ENCODE measurements around the gene ACADSB. TPM values are rescaled to one million over a fixed set of nuclear protein-coding genes. Genes with fewer than 3 reads are reported as not detected.
A peak's percentile ranks its signal among the peaks of the same experiment; 100 is the strongest.

Gene ACADSB
- total RNA-seq, 1 experiment from 2014 or later: 10.9 TPM

DNA sequence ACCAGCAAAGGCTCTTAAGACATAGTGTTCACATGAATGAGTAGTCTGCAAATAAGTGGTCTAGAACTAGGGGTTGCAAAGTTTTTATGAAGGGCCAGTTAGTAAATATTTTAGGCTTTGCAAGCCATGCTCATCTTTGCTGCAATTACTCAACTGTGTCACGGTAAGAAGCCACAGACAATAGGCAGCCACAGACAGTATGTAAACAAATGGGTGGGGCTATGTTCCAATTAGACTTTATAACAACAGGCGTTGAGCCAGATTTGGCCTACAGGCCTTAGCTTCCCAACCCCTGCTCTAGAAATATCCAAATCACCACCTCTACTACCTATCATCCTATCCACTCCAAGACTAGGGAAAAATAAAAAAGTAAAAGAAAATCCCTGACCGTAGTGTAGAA, 9.5 kb upstream of the ACADSB start:
- in situ Hi-C loops (cut with HindIII; ENCODE audit: low sequenced_read_pairs): no loop called here
- DNase-seq (ENCODE audit: low spot score): no peak

DNA sequence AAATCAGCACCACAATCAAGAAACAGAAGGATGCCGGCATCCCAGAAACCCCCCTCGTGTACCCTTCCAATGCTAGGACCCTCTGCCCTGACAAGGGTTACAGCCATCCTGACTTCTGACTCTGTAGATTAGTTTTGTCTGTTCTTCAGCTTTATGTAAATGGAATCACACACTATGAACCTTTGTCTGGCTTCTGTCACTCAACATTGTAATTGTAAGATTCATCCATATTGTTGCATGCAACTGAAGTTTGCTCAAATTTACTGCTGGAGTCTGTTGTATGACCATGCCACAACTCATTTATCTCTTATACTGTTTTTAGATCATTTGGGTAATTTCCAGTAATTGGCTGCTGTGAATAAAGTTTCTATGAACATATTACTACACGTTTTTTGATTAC, 8.7 kb upstream of the ACADSB start:
- in situ Hi-C loops (cut with HindIII; ENCODE audit: low sequenced_read_pairs): no loop called here
- DNase-seq (ENCODE audit: low spot score): no peak

GRCh38 chr10:123001370-123001769, 7.4 kb upstream of the ACADSB start:
- in situ Hi-C loops (cut with HindIII; ENCODE audit: low sequenced_read_pairs): no loop called here
- DNase-seq (ENCODE audit: low spot score): no peak

GRCh38 chr10:123004298-123004697, 4.5 kb upstream of the ACADSB start:
- DNase-seq (ENCODE audit: low spot score): no peak
- in situ Hi-C loops (cut with HindIII; ENCODE audit: low sequenced_read_pairs): no loop called here

GRCh38 chr10:123007558-123008354, 1.1 kb upstream of the ACADSB start:
- DNase-seq (ENCODE audit: low spot score): peak; percentile 66
- in situ Hi-C loops (cut with HindIII; ENCODE audit: low sequenced_read_pairs): no loop called here

- in situ Hi-C loops (cut with HindIII; ENCODE audit: low sequenced_read_pairs): no loop called here
- DNase-seq (ENCODE audit: low spot score): peak; percentile 41
These were observed 457 bp downstream of the ACADSB start for GRCh38 chr10:123009105-123009820.

- in situ Hi-C loops (cut with HindIII; ENCODE audit: low sequenced_read_pairs): no loop called here
- DNase-seq (ENCODE audit: low spot score): no peak
These were observed 3.2 kb downstream of the ACADSB start for GRCh38 chr10:123011987-123012386.

- in situ Hi-C loops (cut with HindIII; ENCODE audit: low sequenced_read_pairs): no loop called here
These were observed 4.9 kb downstream of the ACADSB start for GRCh38 chr10:123013456-123014419.

DNA sequence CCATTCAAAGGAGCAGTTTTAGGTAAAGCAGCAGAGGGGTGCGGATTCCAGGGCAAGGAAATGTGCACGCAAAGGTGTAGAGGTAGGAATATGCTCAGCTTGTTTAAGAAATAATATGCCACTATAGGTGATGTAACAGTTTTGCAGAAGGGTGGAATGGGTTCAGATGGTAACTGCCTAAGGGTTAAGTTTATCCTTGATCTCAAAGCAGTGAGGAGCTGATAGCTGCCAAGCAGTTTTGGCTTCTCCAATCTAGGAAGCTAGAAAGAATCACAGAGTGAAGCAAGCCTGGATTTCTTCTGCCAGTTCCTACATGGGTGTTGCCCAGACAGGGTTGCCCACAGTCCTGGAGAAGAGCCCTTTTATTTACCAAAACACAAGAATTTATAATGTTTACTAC, 6.0 kb downstream of the ACADSB start:
- DNase-seq (ENCODE audit: low spot score): no peak
- in situ Hi-C loops (cut with HindIII; ENCODE audit: low sequenced_read_pairs): no loop called here

More at GRCh38 chr10:123013456-123014419, 4.9 kb downstream of the ACADSB start:
- DNase-seq (ENCODE audit: low spot score): no peak

- in situ Hi-C loops (cut with HindIII; ENCODE audit: low sequenced_read_pairs): no loop called here
- no peak for DNase-seq (ENCODE audit: low spot score)
These were observed 7.4 kb downstream of the ACADSB start for GRCh38 chr10:123016228-123016627.

- in situ Hi-C loops (cut with HindIII; ENCODE audit: low sequenced_read_pairs): no loop called here
- DNase-seq (ENCODE audit: low spot score): no peak
These were observed 8.8 kb downstream of the ACADSB start for GRCh38 chr10:123017421-123018165.

GRCh38 chr10:123018531-123018930, 9.7 kb downstream of the ACADSB start:
- in situ Hi-C loops (cut with HindIII; ENCODE audit: low sequenced_read_pairs): no loop called here
- DNase-seq (ENCODE audit: low spot score): no peak

DNA sequence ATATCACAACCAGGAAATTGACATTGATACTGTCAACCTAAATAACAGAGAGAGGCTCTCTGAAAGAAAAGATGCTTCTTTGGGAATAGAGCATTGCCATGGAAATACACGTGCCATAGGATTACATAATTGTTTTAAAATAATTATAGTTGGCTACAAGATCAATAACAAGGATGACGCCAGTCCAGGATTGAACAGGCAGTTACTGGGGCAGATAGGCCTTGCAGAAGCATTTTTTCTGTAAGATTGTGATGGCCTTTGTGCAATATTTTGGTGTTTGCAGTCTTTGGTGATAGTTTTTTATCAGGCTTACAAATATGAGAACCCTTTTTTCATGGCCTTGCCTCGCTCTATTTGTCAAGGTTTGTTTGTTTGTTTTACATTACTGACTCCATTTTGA, 10.5 kb downstream of the ACADSB start:
- in situ Hi-C loops (cut with HindIII; ENCODE audit: low sequenced_read_pairs): no loop called here
- DNase-seq (ENCODE audit: low spot score): no peak

DNA sequence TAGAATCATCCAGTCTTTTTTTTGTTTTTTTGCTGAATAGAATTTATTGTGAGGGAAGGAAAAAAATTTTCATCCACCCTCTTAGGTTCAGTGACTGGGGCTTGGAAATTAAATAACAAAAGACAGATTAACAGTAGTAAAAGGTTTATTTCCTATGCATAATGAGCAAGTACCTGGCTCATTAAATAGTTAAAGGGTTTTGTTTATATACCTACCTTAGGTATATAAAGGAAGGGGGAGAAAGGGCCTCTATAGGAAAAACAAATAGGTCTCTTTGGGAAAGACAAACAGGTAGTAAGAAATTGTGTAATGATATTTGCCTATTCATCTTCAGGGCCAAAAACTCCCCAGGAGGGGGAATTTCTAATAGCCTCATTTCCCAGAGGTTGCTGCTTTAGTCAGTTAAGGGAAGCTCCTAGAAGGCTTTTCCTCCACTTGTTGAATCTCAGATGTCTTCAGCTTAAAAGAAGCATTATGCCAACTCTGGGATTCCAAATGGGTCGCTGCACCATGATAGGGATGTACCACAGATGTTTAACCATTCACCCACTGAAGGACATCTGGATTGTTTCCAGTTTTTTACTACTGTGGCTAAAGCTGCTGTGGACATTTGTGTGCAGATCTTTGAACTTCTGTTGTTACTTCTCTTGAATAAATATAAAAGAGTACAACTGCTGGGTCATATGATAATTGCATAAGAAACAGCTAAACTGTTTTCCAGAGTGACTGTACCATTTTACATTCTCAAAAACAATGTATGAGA, 11.3 kb downstream of the ACADSB start:
- in situ Hi-C loops (cut with HindIII; ENCODE audit: low sequenced_read_pairs): no loop called here
- no peak for DNase-seq (ENCODE audit: low spot score)

DNA sequence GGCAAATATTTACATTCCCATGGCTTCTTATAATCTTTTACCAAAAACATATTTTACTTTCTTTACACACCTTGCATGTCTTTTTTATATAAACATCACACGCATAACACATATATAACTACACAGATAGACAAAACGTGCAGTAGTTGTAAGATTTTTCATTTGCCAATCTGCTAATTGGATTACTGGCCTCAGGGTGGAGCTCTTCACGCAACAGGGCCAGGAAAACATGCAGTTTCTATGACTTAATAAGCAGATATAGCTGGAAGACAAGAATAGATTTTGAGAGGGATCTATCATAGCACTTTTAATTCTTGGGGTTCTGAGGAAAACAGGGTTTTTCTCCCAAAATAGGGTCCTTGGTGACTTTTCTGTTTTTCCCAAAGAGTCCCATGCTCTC, 12.7 kb downstream of the ACADSB start:
- in situ Hi-C loops (cut with HindIII; ENCODE audit: low sequenced_read_pairs): no loop called here
- DNase-seq (ENCODE audit: low spot score): no peak

DNA sequence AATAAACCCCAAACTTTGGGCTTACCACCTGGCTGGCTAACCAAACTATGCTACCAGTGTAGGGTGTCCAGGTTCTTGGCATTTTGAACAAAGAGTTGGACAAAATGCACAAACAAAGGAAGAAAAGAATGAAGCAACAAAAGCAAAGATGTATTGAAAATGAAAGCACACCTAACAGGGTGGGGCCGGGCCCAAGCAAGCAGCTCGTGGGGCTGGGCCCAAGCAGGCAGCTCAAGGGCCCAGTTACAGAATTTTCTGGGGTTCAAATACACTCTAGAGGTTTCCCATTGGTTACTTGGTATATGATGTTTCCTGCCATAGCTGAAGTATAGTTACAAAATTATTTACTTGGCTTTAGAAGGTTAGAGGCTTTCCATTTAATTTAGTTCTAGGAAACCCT, 15.7 kb downstream of the ACADSB start:
- in situ Hi-C loops (cut with HindIII; ENCODE audit: low sequenced_read_pairs): no loop called here
- DNase-seq (ENCODE audit: low spot score): no peak

GRCh38 chr10:123026302-123026701, 17.5 kb downstream of the ACADSB start:
- in situ Hi-C loops (cut with HindIII; ENCODE audit: low sequenced_read_pairs): no loop called here
- DNase-seq (ENCODE audit: low spot score): no peak

DNA sequence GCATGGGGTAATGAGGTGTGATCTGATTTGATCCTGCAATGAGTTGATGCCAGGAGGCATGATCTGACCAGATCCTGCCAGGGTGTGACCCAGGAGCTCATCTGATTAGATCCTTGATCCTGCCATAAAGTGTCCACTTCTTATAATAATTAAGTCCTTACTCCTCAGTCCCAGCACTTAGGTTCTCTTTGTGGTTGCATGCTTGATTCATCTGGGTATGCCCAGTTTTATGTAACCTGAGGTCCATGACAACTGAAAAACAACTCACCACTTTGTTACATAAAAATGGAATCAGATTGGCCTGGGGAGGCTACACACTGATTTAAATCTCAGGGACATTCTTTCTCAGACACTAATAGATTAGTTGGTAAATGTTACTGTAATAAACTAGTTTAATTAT, 19.1 kb downstream of the ACADSB start:
- in situ Hi-C loops (cut with HindIII; ENCODE audit: low sequenced_read_pairs): no loop called here
- no peak for DNase-seq (ENCODE audit: low spot score)

Data from G401 (cell line).